Activated T-helper 1 cell treated with Interleukin-2 at 50 U/mL for 16 hours (primary cell): ENCODE results near the gene METTL18.

ENCODE experiments used
- DNase-seq: peaks from one replicate; pipeline ENCODE4 v3.0.0-alpha.2; 2020; ENCODE audit warnings: low read depth

METTL18 gene

DNA sequence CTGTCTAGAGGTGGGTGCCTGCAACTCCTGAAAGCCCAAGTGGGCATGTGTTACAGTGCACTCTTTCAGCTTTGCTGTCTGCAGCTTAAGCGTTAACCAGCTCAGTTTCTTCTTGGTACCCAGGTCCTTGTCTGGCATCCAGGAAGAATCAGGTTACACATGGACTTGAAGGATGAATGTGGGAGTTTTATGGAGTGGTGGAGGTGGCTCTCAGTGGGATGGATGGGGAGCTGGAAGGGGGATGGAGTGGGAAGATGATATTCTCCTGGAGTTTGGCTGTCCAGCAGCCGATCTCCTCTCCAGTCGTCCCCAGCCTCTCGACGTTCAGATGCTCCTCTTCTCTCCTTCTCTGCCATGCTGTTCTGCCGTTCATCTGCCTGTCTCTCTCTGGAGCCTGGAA is 9.4 kb downstream of the METTL18 start:
- DNase-seq: no peak

- DNase-seq: no peak
Observed at GRCh38 chr1:169784102-169784501, 10.6 kb downstream of the METTL18 start.

DNA sequence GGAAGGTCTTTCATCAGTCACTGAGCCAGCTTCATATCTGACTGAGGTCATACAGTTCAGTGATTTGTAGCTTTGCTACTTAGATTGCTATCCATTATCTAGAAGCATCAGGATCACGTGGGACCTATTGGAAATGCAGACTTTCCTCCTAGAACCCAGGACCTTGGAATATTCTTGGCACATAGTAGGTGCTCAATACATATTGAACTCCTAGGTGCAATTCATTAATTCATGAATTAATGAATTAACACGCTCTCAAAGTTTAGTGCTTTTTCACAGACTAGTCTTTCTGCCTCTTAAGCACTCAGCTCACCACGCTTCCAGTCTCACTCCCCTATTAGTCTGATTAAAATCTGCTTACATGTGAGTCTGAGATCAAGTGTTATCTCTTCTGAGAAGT is 12.1 kb downstream of the METTL18 start:
- DNase-seq: no peak

DNA sequence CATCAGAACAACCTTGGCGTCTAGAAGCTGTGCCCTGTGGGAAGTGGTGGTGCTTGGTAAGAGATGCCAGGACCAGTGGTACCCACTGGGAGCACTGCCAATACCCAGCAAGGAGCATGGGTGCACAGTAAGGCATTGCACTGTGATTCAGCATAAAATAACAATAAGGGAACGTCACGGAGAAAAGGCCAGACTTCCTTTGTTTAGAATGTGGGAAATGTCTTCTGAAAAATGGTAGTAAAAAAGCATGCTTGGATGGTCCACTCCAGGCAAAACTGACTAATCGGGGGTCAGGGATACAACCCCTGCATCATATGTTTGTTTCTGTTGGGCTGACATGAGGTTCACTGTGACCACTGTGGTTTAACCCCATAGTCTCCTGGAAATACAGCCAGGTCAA is 14.7 kb downstream of the METTL18 start:
- DNase-seq: no peak

DNA sequence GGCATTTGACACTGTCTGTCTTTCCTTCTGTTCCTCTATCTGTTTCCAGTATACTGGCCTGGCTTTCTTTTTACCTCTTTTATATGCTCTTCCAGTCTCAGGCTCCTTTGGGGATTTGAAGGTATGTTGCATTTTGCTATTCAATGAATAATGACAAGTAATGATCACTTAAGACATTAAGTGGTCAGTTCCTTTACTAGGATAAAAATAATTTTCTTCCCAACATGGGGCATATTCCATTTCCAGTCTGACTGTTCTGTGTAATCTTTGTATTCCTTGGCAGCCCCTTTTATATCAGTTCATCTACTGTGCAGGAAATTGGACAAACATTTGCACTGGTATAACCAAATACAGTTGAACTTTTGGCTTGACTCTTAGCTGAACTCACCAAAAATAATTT is 15.6 kb downstream of the METTL18 start:
- DNase-seq: no peak

DNA sequence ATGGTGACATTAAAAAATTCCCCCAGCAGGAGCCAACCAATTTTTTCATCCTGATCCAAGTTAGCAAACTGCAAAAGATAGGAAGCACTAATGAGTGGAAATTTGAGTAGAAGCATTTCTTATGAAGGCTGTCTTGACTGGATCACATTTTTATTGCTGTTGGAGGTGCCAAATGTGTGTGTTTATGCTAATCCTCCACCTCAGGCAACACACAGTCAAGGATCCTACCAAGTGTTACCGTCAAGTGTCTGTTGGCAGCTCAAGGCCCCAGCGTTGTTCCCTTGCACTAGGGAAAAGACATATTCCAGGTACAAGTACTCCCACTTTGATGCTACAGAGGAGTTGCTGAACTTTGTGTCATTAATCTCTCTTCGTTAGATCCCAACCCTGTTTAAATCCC is 18.3 kb downstream of the METTL18 start:
- no peak for DNase-seq

DNA sequence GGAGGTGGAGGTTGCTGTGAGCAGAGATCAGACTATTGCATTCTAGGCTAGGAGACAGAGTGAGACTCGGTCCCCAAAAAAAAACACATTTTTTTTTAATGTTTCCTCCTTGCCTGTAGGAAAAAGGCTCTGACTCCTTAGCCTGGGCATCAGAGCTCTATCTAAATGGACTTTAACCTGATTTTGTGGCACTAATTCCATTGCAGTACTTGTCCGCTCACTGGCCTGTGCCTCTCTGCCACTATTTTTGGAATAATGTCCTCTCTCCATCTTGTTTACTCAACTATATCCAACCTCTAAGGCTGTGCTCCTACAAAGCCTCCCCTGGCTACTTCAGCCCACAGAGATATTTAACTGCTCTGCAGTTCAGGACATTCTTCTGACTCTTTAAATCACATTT is 26.5 kb downstream of the METTL18 start:
- no peak for DNase-seq

- DNase-seq: no peak
Observed at GRCh38 chr1:169765580-169766331, 29.0 kb downstream of the METTL18 start.

- DNase-seq: no peak
Observed at GRCh38 chr1:169764919-169765318, 29.8 kb downstream of the METTL18 start.

DNA sequence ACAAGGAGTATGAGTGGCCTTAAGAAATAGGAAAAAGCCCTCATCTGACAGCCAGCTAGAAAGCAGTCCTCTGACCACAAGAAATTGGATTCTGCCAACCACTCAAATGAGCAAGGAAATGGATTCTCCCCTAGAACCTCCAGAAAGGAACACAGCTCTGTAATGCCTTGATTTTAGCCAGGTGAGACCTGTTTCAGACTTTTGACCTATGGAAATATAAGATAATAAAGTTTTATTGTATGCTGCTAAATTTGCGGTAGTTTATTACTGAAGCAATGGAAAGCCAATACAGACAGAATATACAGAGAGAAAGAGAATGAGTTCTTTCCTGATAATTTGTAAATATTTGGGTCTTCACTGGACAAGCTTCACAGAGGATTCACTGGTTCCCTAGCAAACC is 32.0 kb downstream of the METTL18 start:
- no peak for DNase-seq

DNA sequence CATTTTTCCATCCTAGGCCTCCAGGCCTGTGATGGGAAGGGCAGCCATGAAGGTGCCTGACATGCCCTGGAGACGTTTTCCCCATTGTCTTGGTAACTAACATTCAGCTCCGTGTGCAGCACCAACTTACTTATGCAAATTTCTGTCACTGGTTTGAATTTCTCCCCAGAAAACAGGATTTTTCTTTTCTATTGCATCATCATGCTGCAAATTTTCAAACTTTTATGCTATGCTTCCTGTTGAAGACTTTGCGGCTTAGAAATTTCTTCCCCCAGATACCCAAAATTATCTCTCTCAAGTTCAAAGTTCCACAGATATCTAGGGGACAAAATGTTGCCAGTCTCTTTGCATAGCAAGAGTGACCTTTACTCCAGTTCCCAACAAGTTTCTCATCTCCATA is 35.7 kb downstream of the METTL18 start:
- no peak for DNase-seq

DNA sequence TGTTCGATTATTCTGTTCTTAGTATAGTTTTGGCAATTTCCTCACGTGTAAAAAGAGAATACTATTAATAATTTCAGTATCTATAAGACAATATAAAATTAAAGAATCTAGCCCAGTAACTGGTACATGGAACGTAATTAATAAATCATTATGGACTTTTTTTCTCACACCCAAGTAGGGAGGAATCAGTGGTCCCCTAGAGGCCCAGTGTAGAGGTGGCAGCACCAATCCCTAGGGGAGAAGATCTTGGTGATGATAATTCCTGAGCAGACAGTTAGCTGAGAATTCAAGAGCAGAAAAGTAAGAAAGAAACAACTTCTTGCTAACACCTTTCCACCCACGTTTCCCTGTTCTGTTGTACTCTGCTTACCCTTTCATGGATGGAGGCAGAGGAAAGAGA is 41.2 kb downstream of the METTL18 start:
- no peak for DNase-seq

- no peak for DNase-seq
Observed at GRCh38 chr1:169750041-169750440, 44.7 kb downstream of the METTL18 start.

DNA sequence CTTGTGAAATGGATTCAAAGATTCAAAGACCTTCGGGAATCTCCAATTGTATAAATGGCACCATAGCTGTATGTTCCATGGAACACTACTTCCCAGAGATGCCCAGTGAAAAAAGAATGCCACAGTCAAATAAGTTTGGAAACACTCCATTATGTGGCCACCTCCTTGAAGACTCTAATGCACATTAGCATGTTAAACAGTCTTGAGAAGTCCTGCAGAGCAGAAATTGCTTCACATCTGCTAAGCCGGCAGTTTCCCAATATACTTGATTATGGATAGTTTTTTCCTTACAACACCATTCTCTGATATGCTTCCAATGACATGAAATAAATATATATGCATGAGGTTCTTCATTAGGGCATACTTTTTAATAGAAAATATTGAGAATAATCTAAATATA is 48.2 kb downstream of the METTL18 start:
- no peak for DNase-seq

DNA sequence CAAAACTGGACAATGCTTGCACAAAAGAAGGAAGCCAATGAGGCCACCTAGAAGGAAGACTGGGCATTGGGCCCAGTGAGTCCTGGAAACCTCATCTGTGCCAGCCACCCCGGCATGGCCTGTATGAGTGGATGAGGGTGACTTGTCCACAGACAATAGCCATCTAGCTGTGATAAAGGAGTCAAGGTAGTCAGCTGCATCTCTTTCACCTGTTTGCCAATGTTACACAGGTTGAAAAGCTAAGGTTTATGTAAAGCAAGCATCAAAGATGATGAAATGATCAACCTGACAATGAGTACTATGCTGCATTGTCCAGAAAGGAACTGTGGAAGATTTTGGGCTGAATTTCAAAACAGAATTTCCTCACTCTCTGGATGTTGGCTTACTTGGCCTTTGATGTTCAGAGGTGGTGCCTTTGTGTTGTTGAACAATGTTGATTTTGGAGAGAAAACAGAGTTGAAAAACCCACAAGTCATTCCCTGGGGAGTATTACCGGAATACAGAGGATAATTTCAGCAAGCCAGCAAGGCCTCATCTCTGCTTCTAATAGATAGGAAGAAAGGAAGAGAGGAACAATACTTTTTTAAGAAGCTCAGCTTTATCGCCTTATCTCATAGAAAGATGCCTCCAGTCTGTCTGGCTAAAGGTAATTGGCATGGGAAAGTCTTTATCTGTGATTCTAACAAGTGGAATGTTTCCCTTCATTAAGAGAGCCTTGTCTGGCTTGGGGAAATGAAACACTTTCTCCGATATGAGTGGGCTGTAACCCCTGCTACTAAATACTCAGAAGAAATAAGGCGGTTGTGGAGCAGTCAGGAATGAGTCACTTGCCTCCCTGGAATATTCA is 49.5 kb downstream of the METTL18 start:
- DNase-seq: no peak
